ENCODE measurements around the gene YEATS2.

DNA sequence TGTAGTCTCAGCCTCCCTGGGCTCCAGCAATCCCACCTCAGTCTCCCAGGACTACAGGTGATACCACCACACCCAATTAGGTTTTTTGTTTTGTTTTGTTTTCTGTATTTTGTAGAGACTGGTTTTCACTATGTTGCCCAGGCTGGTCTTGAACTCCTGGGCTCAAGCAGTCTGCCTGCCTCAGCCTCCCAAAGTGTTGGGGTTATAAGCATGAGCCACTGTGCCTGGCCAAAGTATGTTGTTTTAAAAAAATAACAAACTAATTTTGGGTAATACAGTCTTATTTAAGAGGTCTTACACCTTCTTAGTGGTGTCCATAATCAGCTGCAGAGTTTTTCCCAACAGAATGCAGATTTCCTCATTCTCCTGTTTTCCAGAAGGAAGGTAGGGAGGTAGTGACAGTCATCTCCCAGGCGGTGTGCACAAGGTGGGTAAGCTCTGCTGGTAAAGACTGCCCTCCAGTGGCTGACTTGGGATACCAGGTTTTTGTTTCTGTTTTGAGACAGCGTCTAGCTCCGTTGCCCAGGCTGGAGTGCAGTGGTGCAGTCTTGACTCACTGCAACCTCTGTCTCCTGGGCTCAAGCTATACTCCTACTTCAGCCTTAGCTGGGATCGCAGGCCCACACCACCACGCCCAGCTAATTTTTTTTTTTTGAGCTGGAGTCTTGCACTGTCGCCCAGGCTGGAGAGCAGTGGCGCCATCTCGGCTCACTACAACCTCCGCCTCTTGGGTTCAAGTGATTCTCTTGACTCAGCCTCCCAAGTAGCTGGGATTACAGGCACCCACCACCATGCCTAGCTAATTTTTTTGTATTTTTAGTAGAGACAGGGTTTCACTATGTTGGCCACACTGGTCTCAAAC, 69.4 kb downstream of the YEATS2 start:
- no peak for TF ChIP-seq EZH2 (IDR thresholded peaks at IDR 0.05; ENCODE audit: low read length, unreplicated experiment)
- TF ChIP-seq, protein P1, sequence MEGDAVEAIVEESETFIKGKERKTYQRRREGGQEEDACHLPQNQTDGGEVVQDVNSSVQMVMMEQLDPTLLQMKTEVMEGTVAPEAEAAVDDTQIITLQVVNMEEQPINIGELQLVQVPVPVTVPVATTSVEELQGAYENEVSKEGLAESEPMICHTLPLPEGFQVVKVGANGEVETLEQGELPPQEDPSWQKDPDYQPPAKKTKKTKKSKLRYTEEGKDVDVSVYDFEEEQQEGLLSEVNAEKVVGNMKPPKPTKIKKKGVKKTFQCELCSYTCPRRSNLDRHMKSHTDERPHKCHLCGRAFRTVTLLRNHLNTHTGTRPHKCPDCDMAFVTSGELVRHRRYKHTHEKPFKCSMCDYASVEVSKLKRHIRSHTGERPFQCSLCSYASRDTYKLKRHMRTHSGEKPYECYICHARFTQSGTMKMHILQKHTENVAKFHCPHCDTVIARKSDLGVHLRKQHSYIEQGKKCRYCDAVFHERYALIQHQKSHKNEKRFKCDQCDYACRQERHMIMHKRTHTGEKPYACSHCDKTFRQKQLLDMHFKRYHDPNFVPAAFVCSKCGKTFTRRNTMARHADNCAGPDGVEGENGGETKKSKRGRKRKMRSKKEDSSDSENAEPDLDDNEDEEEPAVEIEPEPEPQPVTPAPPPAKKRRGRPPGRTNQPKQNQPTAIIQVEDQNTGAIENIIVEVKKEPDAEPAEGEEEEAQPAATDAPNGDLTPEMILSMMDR (conservative IDR thresholded peaks at IDR 0.05; ENCODE audit: low read depth, low read length) = peak; percentile 86

Data from PC-3 (cell line).